Activated CD8-positive, alpha-beta memory T cell treated with anti-CD3 and anti-CD28 coated beads, Interleukin-2, amount 50 U/mL, for 24 hours (primary cell): Measurements from ENCODE around the gene SPATS2L.

Source experiments
- DNase-seq: peaks from one replicate; pipeline ENCODE4 v3.0.0-alpha.2; 2020; ENCODE audit errors: extremely low read depth

The SPATS2L gene

GRCh38 chr2:200408428-200409316 lies 102.2 kb downstream of the SPATS2L start:
- no peak for DNase-seq

DNA sequence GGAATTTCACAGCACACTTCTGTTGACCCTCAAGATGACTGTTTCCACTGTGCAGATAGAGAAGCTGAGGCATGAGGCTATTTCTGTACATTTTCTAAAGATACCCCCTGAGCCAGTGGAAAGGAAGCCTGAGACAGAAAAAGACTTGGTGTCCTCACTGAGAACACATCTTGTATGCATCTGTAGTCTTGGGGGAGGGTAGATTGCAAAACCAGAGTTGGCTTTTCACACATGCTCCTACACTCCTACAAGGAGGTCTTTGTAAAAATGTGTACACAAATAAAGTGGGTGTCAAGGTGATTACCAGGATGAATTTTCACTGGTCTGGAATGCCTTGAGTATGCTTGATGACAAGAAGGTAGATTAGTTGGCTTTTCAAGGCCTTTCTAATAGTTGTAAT lies 105.3 kb downstream of the SPATS2L start:
- no peak for DNase-seq

DNA sequence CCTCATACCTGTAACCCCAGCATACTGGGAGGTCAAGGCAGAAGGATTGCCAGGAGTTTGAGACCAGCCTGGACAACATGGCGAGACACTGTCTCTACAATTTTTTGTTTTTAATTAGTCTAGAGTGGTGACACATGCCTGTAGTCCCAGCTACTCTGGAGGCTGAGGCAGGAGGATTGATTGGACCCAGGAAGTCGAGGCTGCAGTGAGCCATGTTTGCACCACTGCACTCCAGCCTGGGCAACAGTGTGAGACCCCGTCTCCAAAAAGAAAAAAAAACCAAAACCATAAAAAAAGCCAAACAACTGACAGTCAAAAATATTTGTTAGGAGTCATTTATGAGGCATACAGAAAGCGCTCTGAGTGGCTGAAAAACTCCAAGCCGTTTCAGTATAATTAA lies 107.9 kb downstream of the SPATS2L start:
- no peak for DNase-seq

GRCh38 chr2:200415455-200415854 lies 109.0 kb downstream of the SPATS2L start:
- no peak for DNase-seq

DNA sequence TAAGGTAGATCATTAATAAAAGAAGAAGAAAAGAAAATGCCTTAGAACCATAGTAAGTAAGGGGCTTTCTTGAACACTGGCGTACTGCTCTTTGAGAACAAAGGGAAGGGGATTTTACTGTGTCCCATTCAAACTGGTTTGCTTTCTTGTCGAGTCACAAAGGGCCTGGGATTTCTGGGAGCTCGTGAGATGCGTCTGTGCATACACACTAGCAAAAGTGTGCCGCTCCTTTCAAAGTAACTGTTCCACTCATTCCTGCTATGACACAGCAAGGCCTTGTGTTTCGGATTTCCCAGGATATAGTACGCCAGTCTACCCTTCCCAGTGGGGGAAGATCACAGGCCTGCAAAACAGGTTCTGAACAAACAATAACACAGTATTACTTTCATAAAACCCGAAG lies 110.4 kb downstream of the SPATS2L start:
- DNase-seq = no peak

DNA sequence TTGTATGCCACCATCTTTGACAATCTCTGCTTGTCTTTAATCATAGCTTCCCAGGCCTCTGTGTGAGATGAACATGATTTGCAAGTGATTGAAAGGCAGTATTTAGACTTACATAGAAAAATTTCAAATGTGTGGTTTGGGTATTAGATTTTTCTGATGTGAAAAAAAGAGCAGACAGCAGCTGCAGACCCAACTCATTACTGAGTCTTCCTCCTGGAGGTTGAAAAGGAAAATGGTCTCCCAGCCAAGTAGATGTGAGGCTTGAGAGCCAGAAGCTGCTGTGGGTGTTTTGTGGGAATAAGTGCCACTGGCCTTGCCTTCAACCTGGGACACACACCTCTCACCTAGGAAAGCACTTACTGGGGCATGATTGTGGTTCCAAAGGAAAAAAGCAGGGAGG lies 110.9 kb downstream of the SPATS2L start:
- DNase-seq = no peak

GRCh38 chr2:200418399-200418798 lies 111.9 kb downstream of the SPATS2L start:
- no peak for DNase-seq

GRCh38 chr2:200419325-200419724 lies 112.8 kb downstream of the SPATS2L start:
- no peak for DNase-seq

DNA sequence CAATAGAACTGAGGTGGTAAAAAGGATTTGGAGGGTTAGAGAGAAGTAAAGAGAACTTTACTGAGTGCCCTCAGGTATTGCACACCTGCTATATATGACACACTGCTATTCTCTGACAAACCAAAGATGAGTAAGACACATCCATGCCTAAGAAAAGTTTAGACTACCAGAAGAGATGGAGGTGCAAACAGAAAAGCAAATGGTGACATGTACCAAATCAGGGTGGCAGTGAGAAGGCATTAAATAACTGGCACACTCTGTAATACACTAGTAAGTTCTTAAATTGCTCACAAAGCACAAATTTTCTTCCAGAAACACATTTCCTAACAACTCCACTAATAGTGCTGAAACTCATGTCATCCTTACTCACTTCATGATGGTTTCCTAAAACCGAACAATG lies 114.8 kb downstream of the SPATS2L start:
- no peak for DNase-seq

- no peak for DNase-seq
Observed at GRCh38 chr2:200422071-200422470, 115.6 kb downstream of the SPATS2L start.

DNA sequence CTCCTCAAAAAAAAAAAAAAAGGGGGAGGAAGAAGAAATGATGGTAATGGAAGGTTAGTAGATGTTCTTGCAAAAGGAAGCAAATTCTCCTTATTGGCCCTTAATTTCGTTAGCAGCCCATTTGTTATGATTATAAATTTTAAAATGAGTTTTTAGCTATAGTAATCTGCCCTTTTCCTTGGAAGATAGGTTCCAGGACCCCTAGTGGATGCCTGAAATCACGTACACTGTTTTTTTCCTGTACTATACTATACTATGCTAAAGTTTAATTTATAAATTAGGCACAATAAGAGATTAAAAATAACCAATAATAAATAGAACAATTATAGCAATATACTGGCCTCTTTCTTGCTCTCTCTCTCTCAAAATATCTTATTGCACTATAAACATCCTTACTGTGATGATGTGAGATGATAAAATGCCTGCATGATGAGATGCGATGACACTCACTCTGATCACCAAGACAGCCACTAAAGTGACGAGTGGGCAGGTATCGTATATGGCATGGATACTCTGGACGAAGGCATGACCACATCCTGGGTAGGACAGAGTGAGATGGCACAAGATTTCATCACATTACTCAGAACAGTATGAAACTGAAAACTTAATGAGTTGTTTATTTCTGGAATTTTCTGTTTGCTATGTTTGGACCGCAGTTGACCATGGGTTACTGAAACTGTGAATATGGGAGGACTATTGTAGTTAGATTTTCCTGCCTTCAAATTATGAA lies 116.2 kb downstream of the SPATS2L start:
- DNase-seq = no peak

- no peak for DNase-seq
Observed at GRCh38 chr2:200423541-200423940, 117.0 kb downstream of the SPATS2L start.

GRCh38 chr2:200425026-200425821 lies 118.7 kb downstream of the SPATS2L start:
- DNase-seq = no peak

DNA sequence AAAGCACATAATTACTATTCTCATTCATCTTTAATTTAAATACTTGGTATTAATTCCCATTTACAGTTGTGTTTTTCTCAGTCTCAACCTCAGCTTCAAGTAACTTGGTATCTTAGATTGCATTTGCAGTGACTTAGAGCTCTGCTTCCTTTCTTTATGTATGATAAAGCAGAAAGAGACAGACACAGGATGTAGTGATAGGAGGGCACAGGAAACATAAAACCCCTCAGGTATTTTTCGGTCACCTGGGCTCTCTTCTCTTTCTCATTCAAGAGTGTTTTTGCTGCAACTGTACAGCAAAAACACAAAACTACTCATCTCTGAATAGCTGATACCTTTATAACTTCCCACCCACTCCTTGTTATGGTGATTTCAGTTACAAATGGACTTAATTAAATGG lies 120.3 kb downstream of the SPATS2L start:
- no peak for DNase-seq

- no peak for DNase-seq
Observed at GRCh38 chr2:200428961-200429665, 122.6 kb downstream of the SPATS2L start.

- DNase-seq = no peak
Observed at GRCh38 chr2:200430017-200430416, 123.5 kb downstream of the SPATS2L start.

- DNase-seq = no peak
Observed at GRCh38 chr2:200431996-200432705, 125.7 kb downstream of the SPATS2L start.

GRCh38 chr2:200435379-200435778 lies 128.9 kb downstream of the SPATS2L start:
- DNase-seq = no peak

DNA sequence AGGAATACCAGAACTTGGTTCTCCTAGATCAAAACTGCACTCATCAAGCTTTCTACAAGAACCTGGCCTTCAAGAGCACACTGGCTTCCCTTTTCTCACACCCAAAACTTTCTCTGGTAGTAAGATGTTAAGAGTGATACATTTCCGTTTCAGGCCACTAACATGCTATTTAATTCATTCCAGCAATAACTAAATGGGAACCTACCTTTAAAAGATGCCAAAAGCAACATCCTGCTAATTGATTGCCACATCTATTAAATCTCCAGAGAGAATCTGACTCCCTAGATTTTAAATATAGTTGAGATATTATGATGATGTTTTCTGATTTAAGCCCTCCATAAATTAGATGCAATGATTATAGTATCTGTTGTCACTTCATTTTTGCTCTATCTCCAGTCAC lies 131.8 kb downstream of the SPATS2L start:
- DNase-seq = no peak

GRCh38 chr2:200438846-200439245 lies 132.4 kb downstream of the SPATS2L start:
- no peak for DNase-seq

DNA sequence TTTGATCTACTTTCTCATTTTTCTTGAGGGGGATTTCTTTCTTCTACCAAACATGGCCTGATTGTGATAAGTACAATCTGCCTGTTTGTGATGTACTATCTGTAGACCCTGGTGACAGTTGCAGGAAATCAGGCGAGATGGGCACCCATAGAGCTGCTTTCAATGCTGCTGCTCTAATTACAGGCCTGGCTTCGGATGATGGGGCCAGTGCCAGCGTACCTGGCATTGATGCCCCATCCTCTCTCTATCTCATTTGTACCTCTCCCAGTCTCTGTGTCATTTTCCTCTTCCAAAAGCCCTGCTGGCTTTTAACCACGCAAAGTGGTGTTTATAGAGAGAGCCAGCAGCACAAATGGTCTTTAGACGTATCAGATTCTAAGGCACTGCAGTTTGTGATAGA lies 133.5 kb downstream of the SPATS2L start:
- no peak for DNase-seq
